Mucosa of descending colon (tissue), 3 donors: ENCODE results near the gene F10. TPM values are rescaled to one million over a fixed set of nuclear protein-coding genes. Genes with fewer than 3 reads are reported as not detected.

Experiments used
- ATAC-seq: fragments of 200-7000 bp; cut with Tn5 transposase; one replicate; pipeline ENCODE4 v1.9.1; 2020; ENCODE audit warnings: mild to moderate bottlenecking, moderate library complexity
- DNase-seq, 3 donors: peaks; one replicate each; pipeline ENCODE4 v3.0.0-alpha.2; 2020
- H3K36me3 ChIP-seq: fragments of 200-600 bp; one replicate; pipeline ENCODE4 v1.8.0; 2021; ENCODE audit warnings: low read depth, mild to moderate bottlenecking
- H3K4me1 ChIP-seq: fragments of 200-600 bp; one replicate; pipeline ENCODE4 v1.8.0; 2021; ENCODE audit warnings: low read depth, mild to moderate bottlenecking
- H3K4me3 ChIP-seq: fragments of 200-600 bp; one replicate; pipeline ENCODE4 v1.8.0; 2021; ENCODE audit warnings: mild to moderate bottlenecking
- H3K9me3 ChIP-seq: fragments of 200-600 bp; one replicate; pipeline ENCODE4 v1.8.0; 2021; ENCODE audit warnings: mild to moderate bottlenecking
- intact Hi-C, 2 donors: fragments of 100-400 bp; cut with DNase I in 1 of 2; cut with micrococcal nuclease in 1 of 2; formaldehyde crosslinking; loops; one replicate each; pipeline versions ENCODE4 v1.11.0 to v1.11.1; 2022; cut with DNase I, micrococcal nuclease
- total RNA-seq, 3 donors: library from RNA; stranded (reverse); fragmentation: NEBNext Ultra II Directional in 2 of 3; extraction: Animal tissue kit (Norgen Biotek cat#: 25700) in 2 of 3; gene quantifications; one replicate each; pipeline versions ENCODE4 v1.2.1 to v1.2.4, GENCODE V29; 2021 to 2023
- TF ChIP-seq, protein P1 (sequence below): fragments of 200-600 bp; IDR thresholded peaks from one replicate; pipeline ENCODE4 v1.8.0; 2022; ENCODE audit warnings: antibody characterized with exemption, mild to moderate bottlenecking
- donor health status: DM: no; HTN: no; CAD: no; lungs with moderate emphysema.
- donor health status: DM: no; HTN: no; CAD: no.
- donor health status: DM: no; HTN: yes; CAD: no.

The F10 gene
- total RNA-seq, 3 donors from 2014 or later, result 1.3 to 3.5 (median 2.0) TPM

DNA sequence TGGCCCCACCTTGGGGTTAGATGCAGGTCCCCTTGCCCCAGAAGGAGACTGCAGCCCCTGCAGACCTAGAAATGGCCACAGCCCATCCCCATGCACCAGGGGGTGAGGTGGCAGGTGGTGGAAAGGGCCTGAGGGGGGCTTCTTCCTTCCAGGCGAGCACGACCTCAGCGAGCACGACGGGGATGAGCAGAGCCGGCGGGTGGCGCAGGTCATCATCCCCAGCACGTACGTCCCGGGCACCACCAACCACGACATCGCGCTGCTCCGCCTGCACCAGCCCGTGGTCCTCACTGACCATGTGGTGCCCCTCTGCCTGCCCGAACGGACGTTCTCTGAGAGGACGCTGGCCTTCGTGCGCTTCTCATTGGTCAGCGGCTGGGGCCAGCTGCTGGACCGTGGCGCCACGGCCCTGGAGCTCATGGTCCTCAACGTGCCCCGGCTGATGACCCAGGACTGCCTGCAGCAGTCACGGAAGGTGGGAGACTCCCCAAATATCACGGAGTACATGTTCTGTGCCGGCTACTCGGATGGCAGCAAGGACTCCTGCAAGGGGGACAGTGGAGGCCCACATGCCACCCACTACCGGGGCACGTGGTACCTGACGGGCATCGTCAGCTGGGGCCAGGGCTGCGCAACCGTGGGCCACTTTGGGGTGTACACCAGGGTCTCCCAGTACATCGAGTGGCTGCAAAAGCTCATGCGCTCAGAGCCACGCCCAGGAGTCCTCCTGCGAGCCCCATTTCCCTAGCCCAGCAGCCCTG lies 4.2 kb upstream of the F10 start:
- intact Hi-C loops, result no loop called here
- DNase-seq, result no peak
- TF ChIP-seq, protein P1, sequence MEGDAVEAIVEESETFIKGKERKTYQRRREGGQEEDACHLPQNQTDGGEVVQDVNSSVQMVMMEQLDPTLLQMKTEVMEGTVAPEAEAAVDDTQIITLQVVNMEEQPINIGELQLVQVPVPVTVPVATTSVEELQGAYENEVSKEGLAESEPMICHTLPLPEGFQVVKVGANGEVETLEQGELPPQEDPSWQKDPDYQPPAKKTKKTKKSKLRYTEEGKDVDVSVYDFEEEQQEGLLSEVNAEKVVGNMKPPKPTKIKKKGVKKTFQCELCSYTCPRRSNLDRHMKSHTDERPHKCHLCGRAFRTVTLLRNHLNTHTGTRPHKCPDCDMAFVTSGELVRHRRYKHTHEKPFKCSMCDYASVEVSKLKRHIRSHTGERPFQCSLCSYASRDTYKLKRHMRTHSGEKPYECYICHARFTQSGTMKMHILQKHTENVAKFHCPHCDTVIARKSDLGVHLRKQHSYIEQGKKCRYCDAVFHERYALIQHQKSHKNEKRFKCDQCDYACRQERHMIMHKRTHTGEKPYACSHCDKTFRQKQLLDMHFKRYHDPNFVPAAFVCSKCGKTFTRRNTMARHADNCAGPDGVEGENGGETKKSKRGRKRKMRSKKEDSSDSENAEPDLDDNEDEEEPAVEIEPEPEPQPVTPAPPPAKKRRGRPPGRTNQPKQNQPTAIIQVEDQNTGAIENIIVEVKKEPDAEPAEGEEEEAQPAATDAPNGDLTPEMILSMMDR, result no peak

DNA sequence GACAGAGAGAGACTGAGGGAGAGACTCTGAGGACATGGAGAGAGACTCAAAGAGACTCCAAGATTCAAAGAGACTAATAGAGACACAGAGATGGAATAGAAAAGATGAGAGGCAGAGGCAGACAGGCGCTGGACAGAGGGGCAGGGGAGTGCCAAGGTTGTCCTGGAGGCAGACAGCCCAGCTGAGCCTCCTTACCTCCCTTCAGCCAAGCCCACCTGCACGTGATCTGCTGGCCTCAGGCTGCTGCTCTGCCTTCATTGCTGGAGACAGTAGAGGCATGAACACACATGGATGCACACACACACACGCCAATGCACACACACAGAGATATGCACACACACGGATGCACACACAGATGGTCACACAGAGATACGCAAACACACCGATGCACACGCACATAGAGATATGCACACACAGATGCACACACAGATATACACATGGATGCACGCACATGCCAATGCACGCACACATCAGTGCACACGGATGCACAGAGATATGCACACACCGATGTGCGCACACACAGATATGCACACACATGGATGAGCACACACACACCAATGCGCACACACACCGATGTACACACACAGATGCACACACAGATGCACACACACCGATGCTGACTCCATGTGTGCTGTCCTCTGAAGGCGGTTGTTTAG lies 3.3 kb upstream of the F10 start:
- TF ChIP-seq, protein P1, result no peak
- peaks cover 4% of the 10 kb centered on the region for H3K4me1 ChIP-seq
- intact Hi-C loops, result no loop called here
- H3K4me3 ChIP-seq, result no peak overlapping the region
- DNase-seq (no peak), ATAC-seq (no peak)
- no peaks in the 10 kb centered on the region for H3K9me3 ChIP-seq
- no peaks in the 10 kb centered on the region for H3K36me3 ChIP-seq

More for the DNA sequence above, 4.2 kb upstream of the F10 start:
- Histone ChIP-seq H3K9me3 (no peaks in the 10 kb centered on the region), H3K36me3 (no peaks in the 10 kb centered on the region), H3K4me3 (no peak overlapping the region), H3K4me1 (peaks cover 4% of the 10 kb centered on the region)
- no peak for ATAC-seq

DNA sequence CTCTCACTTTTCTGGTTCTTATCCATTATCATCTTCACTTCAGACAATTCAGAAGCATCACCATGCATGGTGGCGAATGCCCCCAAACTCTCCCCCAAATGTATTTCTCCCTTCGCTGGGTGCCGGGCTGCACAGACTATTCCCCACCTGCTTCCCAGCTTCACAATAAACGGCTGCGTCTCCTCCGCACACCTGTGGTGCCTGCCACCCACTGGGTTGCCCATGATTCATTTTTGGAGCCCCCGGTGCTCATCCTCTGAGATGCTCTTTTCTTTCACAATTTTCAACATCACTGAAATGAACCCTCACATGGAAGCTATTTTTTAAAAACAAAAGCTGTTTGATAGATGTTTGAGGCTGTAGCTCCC lies 2.8 kb upstream of the F10 start:
- no peaks in the 10 kb centered on the region for H3K36me3 ChIP-seq
- TF ChIP-seq, protein P1, result no peak
- ATAC-seq (no peak), DNase-seq (no peak)
- no peaks in the 10 kb centered on the region for H3K9me3 ChIP-seq
- H3K4me1 ChIP-seq, result peaks cover 4% of the 10 kb centered on the region
- intact Hi-C loops, result no loop called here
- H3K4me3 ChIP-seq, result no peak overlapping the region

DNA sequence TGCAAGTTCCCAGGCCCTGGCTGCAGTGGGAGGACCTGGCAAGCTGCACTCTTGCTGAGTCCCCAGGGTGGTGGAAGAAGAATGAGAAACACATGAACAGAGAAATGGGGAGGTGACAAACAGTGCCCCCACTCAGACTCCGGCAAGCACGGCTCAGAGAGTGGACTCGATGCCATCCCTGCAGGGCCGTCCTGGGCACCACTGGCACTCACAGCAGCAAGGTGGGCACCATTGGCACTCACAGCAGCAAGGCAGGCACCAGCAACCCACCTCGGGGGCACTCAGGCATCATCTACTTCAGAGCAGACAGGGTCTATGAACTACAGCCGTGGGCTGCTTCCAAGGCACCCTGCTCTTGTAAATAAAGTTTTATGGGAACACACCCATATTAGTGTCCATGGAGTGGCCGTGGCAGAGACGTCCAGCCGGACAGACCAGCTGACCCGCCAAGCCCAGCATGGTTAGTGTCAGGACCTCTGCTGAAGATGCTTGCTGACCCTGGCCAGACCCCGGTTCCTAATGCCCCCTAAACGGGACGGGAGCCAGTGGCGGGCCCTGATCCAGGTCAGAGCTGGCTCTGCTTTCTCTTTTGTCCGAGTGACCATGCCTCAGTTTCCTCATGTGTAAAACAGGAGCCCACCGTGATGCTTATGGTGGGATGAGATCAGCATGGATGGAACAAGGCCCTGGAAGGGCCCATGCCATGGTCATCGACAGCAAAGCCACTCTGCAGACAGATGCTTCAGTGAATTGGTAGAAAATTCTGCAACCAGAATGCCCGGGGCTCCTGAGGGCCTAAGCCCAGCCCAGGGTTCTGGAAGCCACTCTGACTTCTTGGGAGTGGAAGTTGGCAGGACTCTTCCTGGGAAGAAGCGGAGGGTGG lies 2.1 kb upstream of the F10 start:
- TF ChIP-seq, protein P1, result no peak
- no peak for DNase-seq
- ATAC-seq, result no peak
- Histone ChIP-seq H3K4me3 (no peak overlapping the region), H3K36me3 (no peaks in the 10 kb centered on the region), H3K9me3 (no peaks in the 10 kb centered on the region), H3K4me1 (peaks cover 4% of the 10 kb centered on the region)
- intact Hi-C loops, result no loop called here

DNA sequence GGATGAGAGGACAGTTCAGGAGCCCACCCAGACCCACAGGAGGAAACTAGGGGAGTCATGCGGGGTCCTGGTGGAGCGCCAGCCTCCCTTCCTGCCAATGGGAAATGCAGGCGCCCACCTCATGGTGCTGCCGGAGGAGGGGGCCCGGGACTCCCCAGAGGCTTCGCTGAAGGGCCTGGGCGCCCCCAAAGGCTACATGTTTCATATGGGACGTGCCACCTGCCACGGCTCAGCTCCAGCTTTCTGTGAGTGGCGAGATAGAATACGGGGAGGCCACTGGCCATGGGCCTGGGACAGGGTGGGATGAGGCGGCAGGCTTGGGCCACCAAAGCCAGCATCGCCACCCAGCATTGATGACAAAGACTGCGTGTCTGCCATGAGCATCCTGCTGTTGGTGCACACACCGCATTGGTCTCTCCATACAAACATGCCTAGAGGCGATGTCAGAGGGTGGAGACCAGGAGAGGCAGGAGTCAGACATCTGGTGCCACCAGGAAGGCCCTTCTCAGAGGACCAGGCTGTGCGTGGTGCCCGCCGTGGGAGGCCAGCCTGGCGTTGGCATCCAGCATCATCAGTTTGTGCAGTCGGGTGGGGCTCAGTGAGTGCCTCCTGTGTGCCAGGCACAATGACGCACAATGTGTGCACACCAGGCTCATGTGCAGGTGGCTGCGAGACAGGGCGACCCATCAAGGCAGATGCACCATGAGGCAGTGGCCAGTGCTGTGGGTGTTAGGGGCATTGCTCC lies 1.2 kb upstream of the F10 start:
- Histone ChIP-seq H3K4me3 (no peak overlapping the region), H3K36me3 (no peaks in the 10 kb centered on the region), H3K9me3 (no peaks in the 10 kb centered on the region), H3K4me1 (peaks cover 4% of the 10 kb centered on the region)
- TF ChIP-seq, protein P1, result no peak
- DNase-seq (no peak), ATAC-seq (no peak)
- intact Hi-C loops, result no loop called here
